Fibroblast of pulmonary artery (primary cell): ENCODE measurements around the gene OR51B4.
A peak's percentile ranks its signal among the peaks of the same experiment; 100 is the strongest.
"Not testable (repeated sequence)": the region's sequence is repeated elsewhere in the genome, so short reads cannot be mapped to it uniquely, and the experiment has no call there.

Experiments
- DNase-seq: peaks from one replicate; pipeline ENCODE4 v3.0.0-alpha.2; 2010; ENCODE audit warnings: low read depth
- H3K4me3 ChIP-seq: replicated peaks from 2 replicates; pipeline ENCODE4 v1.5.1; 2011; ENCODE audit warnings: low read depth, mild to moderate bottlenecking, control low read depth, low read length, moderate library complexity
- CTCF ChIP-seq: IDR thresholded peaks from 2 replicates; pipeline ENCODE4 v1.5.1; 2011; ENCODE audit warnings: mild to moderate bottlenecking, control low read depth, low read length, inconsistent platforms; ENCODE audit errors: missing control alignments

OR51B4 gene

GRCh38 chr11:5258543-5259262 is 43.0 kb downstream of the OR51B4 start:
- TF ChIP-seq CTCF: no peak
- no peak for DNase-seq
- no peak overlapping the region for H3K4me3 ChIP-seq

GRCh38 chr11:5257296-5257695 is 44.5 kb downstream of the OR51B4 start:
- no peak overlapping the region for H3K4me3 ChIP-seq
- no peak for TF ChIP-seq CTCF
- DNase-seq: no peak

DNA sequence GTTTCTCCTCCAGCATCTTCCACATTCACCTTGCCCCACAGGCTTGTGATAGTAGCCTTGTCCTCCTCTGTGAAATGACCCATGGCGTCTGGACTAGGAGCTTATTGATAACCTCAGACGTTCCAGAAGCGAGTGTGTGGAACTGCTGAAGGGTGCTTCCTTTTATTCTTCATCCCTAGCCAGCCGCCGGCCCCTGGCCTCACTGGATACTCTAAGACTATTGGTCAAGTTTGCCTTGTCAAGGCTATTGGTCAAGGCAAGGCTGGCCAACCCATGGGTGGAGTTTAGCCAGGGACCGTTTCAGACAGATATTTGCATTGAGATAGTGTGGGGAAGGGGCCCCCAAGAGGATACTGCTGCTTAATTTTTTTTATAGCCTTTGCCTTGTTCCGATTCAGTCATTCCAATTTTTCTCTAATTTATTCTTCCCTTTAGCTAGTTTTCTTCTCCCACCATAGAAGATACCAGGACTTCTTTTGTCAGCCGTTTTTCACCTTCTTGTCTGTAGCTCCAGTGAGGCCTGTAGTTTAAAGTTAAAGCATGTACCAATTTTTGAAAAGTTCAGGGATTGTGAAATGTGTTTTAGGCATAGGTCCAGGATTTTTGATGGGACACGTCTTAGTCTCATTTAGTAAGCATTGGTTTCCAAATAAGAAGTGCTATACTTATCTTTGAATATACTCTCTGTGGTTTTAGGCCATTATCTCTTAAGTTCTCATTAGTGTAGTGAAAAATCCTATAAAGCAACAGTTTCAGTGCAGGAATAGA is 46.9 kb downstream of the OR51B4 start, which contains the start of gene HBG2:
HBG2 (minus strand) TSS at position 136 of the 768 bp plus-strand sequence; CDS start at position 83, 53 bp downstream.
- DNase-seq: peak; percentile 39
- not testable (repeated sequence) for H3K4me3 ChIP-seq

GRCh38 chr11:5254023-5254422 is 47.7 kb downstream of the OR51B4 start:
- not testable (repeated sequence) for DNase-seq, H3K4me3 ChIP-seq

GRCh38 chr11:5253440-5253839 is 48.3 kb downstream of the OR51B4 start:
- not testable (repeated sequence) for H3K4me3 ChIP-seq, DNase-seq

DNA sequence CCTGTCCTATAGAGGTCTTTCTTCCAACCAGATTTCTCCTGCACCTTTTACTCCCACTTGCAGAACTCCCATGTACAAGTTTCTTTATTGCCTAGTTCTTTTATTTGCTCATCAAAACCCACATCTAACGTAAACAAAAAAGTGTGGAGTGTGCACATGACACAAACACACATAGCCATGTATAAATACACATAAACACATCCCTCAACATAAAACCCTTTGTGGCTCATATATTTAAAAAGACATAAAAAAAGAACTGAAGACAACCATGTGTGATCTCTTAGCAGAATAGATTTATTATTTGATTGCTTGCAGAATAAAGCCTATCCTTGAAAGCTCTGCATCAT is 48.9 kb downstream of the OR51B4 start:
- no peak overlapping the region for H3K4me3 ChIP-seq
- no peak for DNase-seq
- TF ChIP-seq CTCF: no peak

DNA sequence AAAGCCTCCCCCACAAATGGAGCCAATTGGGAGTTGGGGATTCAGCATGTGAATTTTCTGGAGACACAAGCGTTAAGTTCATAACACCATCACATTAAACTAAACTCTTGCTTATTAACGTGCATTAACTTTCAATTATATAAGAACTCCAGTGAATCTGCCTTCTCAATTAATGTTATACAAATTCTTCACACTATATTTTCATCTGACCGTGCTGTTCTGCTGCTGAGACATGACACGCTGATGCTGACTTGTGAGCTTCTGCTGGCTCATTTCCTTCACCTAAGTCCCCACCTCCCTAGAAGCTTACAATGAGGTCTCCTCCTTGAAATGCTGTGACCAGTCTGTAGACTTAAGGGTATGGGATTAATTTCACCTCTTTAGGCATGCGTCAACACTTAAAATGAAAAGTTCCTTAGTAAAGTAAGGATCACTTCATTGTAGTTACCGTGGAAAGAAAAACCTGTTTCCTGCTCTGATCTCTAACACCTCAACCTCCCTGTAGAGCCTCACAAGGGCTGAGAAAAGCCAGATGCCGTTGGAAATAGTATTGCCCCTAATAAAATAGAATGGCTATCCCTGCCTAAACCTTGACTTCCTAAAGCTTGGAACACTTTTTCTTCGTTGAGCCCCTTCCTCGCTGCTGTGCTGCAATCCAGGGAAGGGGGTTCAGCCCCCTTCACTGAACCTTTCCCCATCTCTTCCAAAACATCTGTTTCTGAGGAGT is 49.4 kb downstream of the OR51B4 start:
- H3K4me3 ChIP-seq: no peak overlapping the region
- no peak for TF ChIP-seq CTCF
- DNase-seq: no peak

- no peak overlapping the region for H3K4me3 ChIP-seq
- DNase-seq: no peak
- TF ChIP-seq CTCF: no peak
Observed at GRCh38 chr11:5251746-5252145, 50.0 kb downstream of the OR51B4 start.
